ENCODE measurements around the gene SKAP1.

DNA sequence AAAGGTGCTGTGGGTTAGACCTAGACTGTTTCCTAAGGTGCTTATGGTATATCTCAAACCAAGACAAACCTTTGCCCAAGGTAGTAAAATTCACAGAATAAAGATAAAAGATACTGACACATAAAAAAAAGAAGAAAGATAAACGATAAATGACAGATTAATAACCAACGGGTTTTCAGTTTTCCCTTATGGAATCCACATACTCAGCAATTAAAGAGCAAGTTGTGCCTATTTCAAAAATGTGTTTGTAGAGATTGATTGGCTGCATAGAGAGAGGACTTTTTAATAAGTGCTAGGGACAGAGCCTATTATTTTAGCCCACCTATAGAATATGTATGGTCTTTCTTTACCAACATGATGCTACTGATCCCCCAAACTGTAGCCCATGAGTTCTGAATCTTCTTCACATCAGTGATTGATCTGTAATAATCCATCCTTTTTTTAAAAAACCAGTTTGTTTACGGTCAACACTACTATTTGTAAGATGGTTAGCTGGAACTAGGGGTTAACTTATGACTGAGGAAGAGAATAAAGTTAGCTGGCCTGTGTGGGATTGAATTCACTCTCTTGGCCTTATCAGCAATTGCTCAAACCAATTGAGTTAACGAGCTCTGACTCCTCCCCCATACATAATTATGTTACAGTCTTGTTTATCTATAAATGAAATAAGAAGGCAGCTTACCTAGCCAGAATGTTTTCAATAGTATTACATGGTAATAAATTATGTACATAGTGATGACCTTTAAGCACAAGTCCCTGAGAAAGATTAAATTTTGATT lies 268.7 kb downstream of the SKAP1 start:
- TF ChIP-seq, protein P1, sequence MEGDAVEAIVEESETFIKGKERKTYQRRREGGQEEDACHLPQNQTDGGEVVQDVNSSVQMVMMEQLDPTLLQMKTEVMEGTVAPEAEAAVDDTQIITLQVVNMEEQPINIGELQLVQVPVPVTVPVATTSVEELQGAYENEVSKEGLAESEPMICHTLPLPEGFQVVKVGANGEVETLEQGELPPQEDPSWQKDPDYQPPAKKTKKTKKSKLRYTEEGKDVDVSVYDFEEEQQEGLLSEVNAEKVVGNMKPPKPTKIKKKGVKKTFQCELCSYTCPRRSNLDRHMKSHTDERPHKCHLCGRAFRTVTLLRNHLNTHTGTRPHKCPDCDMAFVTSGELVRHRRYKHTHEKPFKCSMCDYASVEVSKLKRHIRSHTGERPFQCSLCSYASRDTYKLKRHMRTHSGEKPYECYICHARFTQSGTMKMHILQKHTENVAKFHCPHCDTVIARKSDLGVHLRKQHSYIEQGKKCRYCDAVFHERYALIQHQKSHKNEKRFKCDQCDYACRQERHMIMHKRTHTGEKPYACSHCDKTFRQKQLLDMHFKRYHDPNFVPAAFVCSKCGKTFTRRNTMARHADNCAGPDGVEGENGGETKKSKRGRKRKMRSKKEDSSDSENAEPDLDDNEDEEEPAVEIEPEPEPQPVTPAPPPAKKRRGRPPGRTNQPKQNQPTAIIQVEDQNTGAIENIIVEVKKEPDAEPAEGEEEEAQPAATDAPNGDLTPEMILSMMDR (IDR thresholded peaks at IDR 0.05): no peak
- no peak for TF ChIP-seq EP300 (IDR thresholded peaks at IDR 0.05)
- no peak for TF ChIP-seq POLR2A (IDR thresholded peaks at IDR 0.05; ENCODE audit: low read depth)
- TF ChIP-seq POLR2AphosphoS5 (IDR thresholded peaks at IDR 0.05): no peak

Data from esophagus muscularis mucosa (tissue), 4 donors.